Measurements from ENCODE around the gene SMIM11. TPM values are rescaled to one million over a fixed set of nuclear protein-coding genes. Genes with fewer than 3 reads are reported as not detected.
A peak's percentile ranks its signal among the peaks of the same experiment; 100 is the strongest.

Gene SMIM11
- total and polyA plus RNA-seq, 2 of the 4 experiments (the other 2 are of a cell fraction): 3.6 to 8.8 TPM

DNA sequence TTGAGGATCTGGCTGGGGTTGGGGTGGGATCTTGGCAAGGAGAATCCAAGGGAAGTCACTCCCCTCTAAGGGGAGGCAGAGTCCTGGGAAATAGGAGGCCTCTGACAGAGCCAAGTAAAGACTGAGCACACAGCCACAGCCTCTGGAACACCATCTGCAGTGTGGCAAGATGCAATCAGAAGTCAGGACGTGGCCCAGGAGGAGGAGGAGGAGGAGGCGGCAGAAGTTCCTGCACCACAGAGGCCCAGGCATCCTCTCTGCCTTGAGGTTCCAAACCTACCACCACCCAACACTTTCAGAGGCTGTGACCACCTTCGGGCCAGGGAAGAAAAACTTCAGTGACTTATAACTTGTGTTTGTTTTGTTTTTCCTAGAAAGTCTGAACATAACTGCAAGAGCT lies 35.2 kb upstream of the SMIM11 start:
- H4K91ac ChIP-seq (ENCODE audit: insufficient read depth, low read depth, low read length): no peak overlapping the region; the same call in 1 of the 2 replicates

More for the DNA sequence above, 35.2 kb upstream of the SMIM11 start:
- Histone ChIP-seq H3K36me3 (ENCODE audit: control insufficient read depth, insufficient read depth, low read length) (no peaks in the 10 kb centered on the region), H3K4me1 (ENCODE audit: control insufficient read depth, insufficient read depth, low read length) (peaks cover 39% of the 10 kb centered on the region), H4K5ac (ENCODE audit: low read depth, low read length) (peak overlapping the region; percentile 13; the same call in 1 of the 2 replicates), H3K9me1 (ENCODE audit: insufficient read depth, low read length) (peaks cover 16% of the 10 kb centered on the region), H3K27ac (ENCODE audit: insufficient read depth, low read length) (no peak overlapping the region), H3K4me3 (ENCODE audit: insufficient read depth, low read depth, low read length) (no peak overlapping the region), H3K4me2 (ENCODE audit: low read depth, low read length) (no peak overlapping the region), H2AFZ (replicated peaks; ENCODE audit: low read length, poor library complexity) (no peak overlapping the region), H2AK9ac (replicated peaks; ENCODE audit: low read depth, low read length, poor library complexity) (no peak overlapping the region), H2BK20ac (ENCODE audit: low read depth, low read length) (peak overlapping the region; percentile 26; the same call in 1 of the 2 replicates), H3K18ac (ENCODE audit: low read depth, low read length) (peak overlapping the region; percentile 27; the same call in 1 of the 2 replicates), H3K14ac (replicated peaks; ENCODE audit: low read depth, low read length) (no peak overlapping the region), H3K9ac (ENCODE audit: low read depth, low read length) (no peak overlapping the region), H4K8ac (ENCODE audit: low read depth in 2 of 2, low read length in 2 of 2) (no peak overlapping the region), H3K9me3 (ENCODE audit: control insufficient read depth, insufficient read depth, low read length) (no peaks in the 10 kb centered on the region), H3K27me3 (ENCODE audit: control insufficient read depth, insufficient read depth, low read length) (no peaks in the 10 kb centered on the region; the same call in 1 of the 2 replicates), H3K56ac (ENCODE audit: extremely low read depth, insufficient read depth, low read length) (no peak overlapping the region), H2BK15ac (ENCODE audit: low read depth, low read length) (peak overlapping the region; percentile 20; the same call in 1 of the 3 replicates), H3K23ac (ENCODE audit: low read depth, low read length) (no peak overlapping the region), H3K4ac (ENCODE audit: low read depth, low read length) (peak overlapping the region; percentile 25; the same call in 1 of the 2 replicates), H2BK5ac (ENCODE audit: low read depth, low read length, poor library complexity, severe bottlenecking) (no peak overlapping the region), H4K20me1 (ENCODE audit: insufficient read depth, low read length) (no peaks in the 10 kb centered on the region), H3K79me1 (ENCODE audit: low read depth in 1 of 2, low read length in 2 of 2) (0 out of 4 replicates have a peak, but pooled peaks cover 0 to under 1% of the 10 kb centered on the region in 2 experiments), H2BK120ac (ENCODE audit: low read depth, low read length) (peak overlapping the region; percentile 16; the same call in 1 of the 2 replicates), H2AK5ac (ENCODE audit: low read depth, low read length) (no peak overlapping the region)
- in situ Hi-C loops (cut with MboI; ENCODE audit: low sequenced_read_pairs): no loop called here
- BruUV-seq (replicated peaks): no TSS peak
- intact Hi-C loops (cut with micrococcal nuclease): no loop called here
- ATAC-seq (ENCODE audit: low read depth) (no peak), DNase-seq (no peak)
- no peak for TF ChIP-seq RAD21 (IDR thresholded peaks at IDR 0.05; ENCODE audit: low read length)
- TF ChIP-seq POLR2A (IDR thresholded peaks at IDR 0.05; ENCODE audit: low read depth, low read length): no peak
- no peak for TF ChIP-seq USF2 (IDR thresholded peaks at IDR 0.05; ENCODE audit: low read depth, low read length)
- no peak for TF ChIP-seq MXI1 (IDR thresholded peaks at IDR 0.05; ENCODE audit: borderline replicate concordance, low read depth, low read length)
- no peak for TF ChIP-seq CHD1 (IDR thresholded peaks at IDR 0.05; ENCODE audit: low read depth, low read length)
- no peak for TF ChIP-seq NFE2L2 (IDR thresholded peaks at IDR 0.05; ENCODE audit: low read depth, low read length)
- TF ChIP-seq SMC3 (IDR thresholded peaks at IDR 0.05; ENCODE audit: low read depth, low read length): no peak
- TF ChIP-seq, protein P1, sequence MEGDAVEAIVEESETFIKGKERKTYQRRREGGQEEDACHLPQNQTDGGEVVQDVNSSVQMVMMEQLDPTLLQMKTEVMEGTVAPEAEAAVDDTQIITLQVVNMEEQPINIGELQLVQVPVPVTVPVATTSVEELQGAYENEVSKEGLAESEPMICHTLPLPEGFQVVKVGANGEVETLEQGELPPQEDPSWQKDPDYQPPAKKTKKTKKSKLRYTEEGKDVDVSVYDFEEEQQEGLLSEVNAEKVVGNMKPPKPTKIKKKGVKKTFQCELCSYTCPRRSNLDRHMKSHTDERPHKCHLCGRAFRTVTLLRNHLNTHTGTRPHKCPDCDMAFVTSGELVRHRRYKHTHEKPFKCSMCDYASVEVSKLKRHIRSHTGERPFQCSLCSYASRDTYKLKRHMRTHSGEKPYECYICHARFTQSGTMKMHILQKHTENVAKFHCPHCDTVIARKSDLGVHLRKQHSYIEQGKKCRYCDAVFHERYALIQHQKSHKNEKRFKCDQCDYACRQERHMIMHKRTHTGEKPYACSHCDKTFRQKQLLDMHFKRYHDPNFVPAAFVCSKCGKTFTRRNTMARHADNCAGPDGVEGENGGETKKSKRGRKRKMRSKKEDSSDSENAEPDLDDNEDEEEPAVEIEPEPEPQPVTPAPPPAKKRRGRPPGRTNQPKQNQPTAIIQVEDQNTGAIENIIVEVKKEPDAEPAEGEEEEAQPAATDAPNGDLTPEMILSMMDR (conservative IDR thresholded peaks at IDR 0.05; ENCODE audit: low read depth, low read length): no peak
- TF ChIP-seq MAZ (IDR thresholded peaks at IDR 0.05; ENCODE audit: borderline replicate concordance, low read depth, low read length): no peak
- ChIA-PET POLR2A (ENCODE audit: unreplicated experiment) (interaction anchor here (0.7 kb wide), 1 partner anchor 1864 kb away, joined by 15 read pairs; no protein-coding TSS in a partner anchor), CTCF (no interaction called here)
- dilution Hi-C loops (cut with HindIII; ENCODE audit: low sequenced_read_pairs, unreplicated experiment): no loop called here
- WGBS, 2 experiments (ENCODE audit: extremely low coverage in 2 of 2, insufficient read length in 1 of 2): no CpG with 5 or more reads among the region's 3 CpGs

Data from IMR-90 (cell line).